ENCODE measurements around the gene KIF3B. TPM values are rescaled to one million over a fixed set of nuclear protein-coding genes. Genes with fewer than 3 reads are reported as not detected.

KIF3B gene
- total and polyA plus RNA-seq, 2 of the 13 experiments (the other 11 are each of a cell fraction or from before 2014, with no cell fraction given), result 23.6 to 28.8 TPM

DNA sequence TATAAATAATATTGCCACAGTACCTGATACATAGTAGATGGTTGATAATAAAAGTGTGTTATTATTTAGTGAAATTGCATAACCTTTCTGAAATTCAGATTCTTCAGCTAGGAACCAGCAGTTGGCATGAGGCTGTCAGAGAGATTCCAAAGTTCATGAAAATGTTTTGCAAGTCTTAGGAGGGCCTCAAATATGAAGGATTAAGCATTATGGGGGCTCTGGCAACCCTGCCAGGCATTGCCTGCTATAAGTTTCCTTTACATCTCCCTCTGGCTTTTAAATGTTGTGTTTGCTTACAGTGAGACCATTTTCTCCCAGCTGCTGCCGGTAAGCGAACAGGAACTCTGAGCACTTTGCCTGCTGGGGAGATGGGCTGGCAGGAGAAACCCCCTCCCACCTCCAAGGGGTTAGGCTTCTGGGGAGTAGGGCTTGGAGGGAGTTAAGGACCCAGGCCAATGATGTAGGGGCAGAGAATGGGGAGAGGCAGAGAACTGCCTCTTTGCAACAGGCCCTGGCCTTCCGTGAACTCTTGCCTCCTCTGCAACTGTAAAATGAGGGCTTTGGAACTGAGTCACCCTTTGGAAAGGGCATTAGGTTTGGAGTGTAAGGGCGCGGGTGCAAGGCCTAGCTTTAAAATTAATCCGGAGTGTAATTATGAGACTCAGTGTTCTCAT is 33.2 kb upstream of the KIF3B start (continued):
- TF ChIP-seq ATF5 (CRISPR knock-in tag; IDR thresholded peaks at IDR 0.05; ENCODE audit: low read depth) (no peak), MXD4 (CRISPR knock-in tag; IDR thresholded peaks at IDR 0.05) (no peak), REST (IDR thresholded peaks at IDR 0.05; ENCODE audit: borderline replicate concordance in 1 of 2, low read depth in 1 of 2, low read length in 2 of 2) (no peak), ZNF205 (CRISPR knock-in tag; IDR thresholded peaks at IDR 0.05) (no peak), ZNF326 (CRISPR knock-in tag; IDR thresholded peaks at IDR 0.05; ENCODE audit: borderline replicate concordance) (no peak), MXI1 (IDR thresholded peaks at IDR 0.05; ENCODE audit: borderline replicate concordance, low read depth, low read length) (no peak), ETV5 (CRISPR knock-in tag; IDR thresholded peaks at IDR 0.05; ENCODE audit: borderline replicate concordance) (no peak), CBX5 (CRISPR knock-in tag; IDR thresholded peaks at IDR 0.05; ENCODE audit: borderline replicate concordance) (no peak), ZNF256 (CRISPR knock-in tag; conservative IDR thresholded peaks at IDR 0.05) (no peak), MYNN (CRISPR knock-in tag; IDR thresholded peaks at IDR 0.05; ENCODE audit: low read depth) (no peak), SALL1 (CRISPR knock-in tag; IDR thresholded peaks at IDR 0.05) (peak; percentile 80), SNAI1 (CRISPR knock-in tag; IDR thresholded peaks at IDR 0.05; ENCODE audit: borderline replicate concordance) (no peak), ZNF280B (CRISPR knock-in tag; IDR thresholded peaks at IDR 0.05; ENCODE audit: borderline replicate concordance) (no peak), REL (CRISPR knock-in tag; conservative IDR thresholded peaks at IDR 0.05) (no peak), ZNF672 (CRISPR knock-in tag; IDR thresholded peaks at IDR 0.05) (no peak), ZNF83 (CRISPR knock-in tag; IDR thresholded peaks at IDR 0.05; ENCODE audit: borderline replicate concordance) (no peak), ZNF431 (CRISPR knock-in tag; IDR thresholded peaks at IDR 0.05; ENCODE audit: borderline replicate concordance, low read depth) (no peak), ZNF232 (CRISPR knock-in tag; IDR thresholded peaks at IDR 0.05; ENCODE audit: borderline replicate concordance) (no peak), RORA (CRISPR knock-in tag; IDR thresholded peaks at IDR 0.05) (no peak), KLF6 (CRISPR knock-in tag; IDR thresholded peaks at IDR 0.05) (no peak)
- TF ChIP-seq, protein P1, sequence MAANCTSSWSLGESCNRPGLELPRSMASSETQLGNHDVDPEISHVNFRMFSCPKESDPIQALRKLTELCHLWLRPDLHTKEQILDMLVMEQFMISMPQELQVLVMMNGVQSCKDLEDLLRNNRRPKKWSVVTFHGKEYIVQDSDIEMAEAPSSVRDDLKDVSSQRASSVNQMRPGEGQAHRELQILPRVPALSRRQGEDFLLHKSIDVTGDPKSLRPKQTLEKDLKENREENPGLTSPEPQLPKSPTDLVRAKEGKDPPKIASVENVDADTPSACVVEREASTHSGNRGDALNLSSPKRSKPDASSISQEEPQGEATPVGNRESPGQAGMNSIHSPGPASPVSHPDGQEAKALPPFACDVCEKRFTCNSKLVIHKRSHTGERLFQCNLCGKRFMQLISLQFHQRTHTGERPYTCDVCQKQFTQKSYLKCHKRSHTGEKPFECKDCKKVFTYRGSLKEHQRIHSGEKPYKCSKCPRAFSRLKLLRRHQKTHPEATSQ (CRISPR knock-in tag; IDR thresholded peaks at IDR 0.05; ENCODE audit: borderline replicate concordance), result no peak
- TF ChIP-seq, protein P2, sequence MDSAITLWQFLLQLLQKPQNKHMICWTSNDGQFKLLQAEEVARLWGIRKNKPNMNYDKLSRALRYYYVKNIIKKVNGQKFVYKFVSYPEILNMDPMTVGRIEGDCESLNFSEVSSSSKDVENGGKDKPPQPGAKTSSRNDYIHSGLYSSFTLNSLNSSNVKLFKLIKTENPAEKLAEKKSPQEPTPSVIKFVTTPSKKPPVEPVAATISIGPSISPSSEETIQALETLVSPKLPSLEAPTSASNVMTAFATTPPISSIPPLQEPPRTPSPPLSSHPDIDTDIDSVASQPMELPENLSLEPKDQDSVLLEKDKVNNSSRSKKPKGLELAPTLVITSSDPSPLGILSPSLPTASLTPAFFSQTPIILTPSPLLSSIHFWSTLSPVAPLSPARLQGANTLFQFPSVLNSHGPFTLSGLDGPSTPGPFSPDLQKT (CRISPR knock-in tag; IDR thresholded peaks at IDR 0.05; ENCODE audit: borderline replicate concordance), result no peak
